CD4-positive, alpha-beta T cell treated with Interleukin-12 subunit alpha and Interleukin-12 subunit beta, for 1 hour (primary cell): ENCODE data around the gene AGPAT3.
A peak's percentile ranks its signal among the peaks of the same experiment; 100 is the strongest.

Experiments used
- DNase-seq: peaks from one replicate; pipeline ENCODE4 v3.0.0-alpha.2; 2020

AGPAT3 gene

DNA sequence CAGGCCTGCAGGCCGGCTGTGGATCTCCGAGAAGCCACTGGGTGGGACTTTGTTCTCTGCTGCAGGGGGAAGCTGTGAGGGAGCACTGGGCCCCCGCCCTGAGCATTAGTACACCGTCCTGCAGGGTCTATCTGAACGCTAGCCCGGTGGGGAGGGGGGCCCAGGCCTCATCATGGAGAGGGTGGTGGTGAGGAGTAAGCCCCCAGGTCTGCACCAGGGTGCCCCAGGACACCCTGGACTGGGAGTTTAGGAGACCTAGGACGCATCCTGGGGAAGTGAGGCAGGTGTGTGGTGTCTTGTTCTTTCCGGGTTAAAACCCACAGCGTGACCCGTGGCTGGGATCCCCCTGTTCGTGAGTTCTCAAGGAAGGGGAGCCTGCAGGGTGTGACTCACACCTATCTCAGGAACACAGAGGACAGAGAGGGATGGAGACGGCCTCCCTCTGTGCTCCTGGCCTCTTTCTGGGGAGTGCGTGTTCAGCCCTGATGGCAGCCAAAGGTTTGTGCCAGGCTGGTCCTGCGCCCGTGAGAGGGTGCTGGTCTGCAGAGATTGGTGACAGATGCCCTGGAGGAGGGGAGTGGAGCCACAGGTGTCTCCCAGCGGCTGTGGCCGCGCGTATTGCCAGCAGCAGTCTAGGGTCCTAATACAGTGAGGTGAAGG is 44.8 kb downstream of the AGPAT3 start:
- no peak for DNase-seq

GRCh38 chr21:43910460-43910859 is 45.4 kb downstream of the AGPAT3 start:
- DNase-seq = no peak

DNA sequence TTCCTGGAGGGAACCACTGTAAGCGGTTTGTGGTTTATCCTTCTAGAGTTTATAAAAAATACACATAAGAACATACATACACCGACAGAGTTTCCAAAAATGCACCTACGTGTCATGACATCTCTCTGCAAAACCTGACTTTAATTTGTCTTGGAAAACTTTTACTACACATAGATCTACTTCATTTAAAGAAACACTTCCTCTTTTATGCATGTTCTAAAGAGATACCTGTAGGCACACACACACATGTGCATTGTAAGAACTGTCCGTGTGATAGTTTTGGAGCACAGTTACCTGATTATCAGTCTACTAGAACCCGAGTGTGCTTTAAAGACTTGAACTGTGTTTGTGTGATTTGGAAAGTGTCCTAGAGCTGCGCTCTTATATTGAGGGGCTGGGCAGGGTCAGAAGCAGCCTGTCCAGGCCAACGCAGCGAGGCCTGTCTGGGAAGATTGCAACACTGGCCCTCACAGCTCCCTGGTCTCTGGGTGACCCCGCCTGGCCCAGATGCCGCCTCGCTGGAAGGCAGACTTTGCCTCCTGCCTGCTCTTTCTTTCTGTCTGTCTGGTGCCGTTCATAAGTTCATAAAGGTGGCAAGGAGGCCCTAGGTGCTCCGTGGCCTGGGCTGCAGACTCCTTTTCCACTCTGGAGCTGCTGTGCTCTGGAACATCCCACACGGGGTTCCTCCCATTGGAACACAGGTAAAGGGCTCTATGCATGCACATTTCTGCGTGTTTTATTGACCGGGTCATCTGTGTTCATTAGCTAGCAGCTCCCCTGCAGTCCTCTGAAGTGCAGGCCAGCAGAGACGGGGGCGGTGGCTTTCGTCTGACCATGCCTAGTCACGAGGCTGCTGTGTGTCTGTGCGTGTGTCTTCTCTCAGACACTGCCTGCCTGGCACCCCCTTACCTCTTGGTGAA is 46.3 kb downstream of the AGPAT3 start:
- no peak for DNase-seq

GRCh38 chr21:43911935-43912487 is 47.0 kb downstream of the AGPAT3 start:
- no peak for DNase-seq

DNA sequence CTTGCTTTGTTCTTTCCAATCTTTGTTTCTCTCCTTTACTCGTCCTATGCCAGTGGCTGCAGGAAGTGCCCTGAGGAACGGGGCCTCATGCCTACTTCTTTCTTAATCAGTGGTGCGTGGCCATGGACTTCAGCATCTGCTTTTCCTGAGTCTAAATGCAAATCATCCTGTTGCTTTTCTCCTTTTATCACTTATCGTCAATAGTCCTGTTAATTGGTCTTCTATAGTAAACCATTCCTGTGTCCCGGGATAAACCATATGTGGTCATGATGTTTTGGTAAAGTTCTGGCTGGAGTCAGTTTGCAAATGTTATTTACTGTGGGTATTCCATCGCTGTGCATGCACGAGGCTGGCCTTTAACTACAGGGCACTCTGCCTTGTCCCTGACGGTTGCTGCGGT is 47.5 kb downstream of the AGPAT3 start:
- DNase-seq = no peak

GRCh38 chr21:43912910-43913309 is 47.9 kb downstream of the AGPAT3 start:
- no peak for DNase-seq

DNA sequence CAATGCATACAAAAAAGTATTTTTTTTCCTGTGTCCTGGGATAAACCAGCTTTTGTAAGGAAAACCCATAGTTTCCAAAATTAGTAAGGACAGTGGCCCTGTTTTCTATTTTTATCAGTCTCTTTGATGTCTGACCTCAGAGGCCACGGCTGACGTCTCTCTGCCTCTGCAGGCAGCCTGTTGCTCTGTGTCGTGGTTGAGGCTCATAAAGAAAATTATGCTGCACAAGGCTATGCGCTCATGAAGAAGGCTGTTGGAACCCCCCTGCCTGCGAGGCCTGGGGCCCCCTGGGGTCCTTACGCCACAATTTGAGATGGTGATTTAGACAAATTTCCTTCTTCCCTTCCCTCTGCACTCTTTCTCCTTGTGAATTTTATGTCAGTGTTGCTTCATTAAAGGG is 48.9 kb downstream of the AGPAT3 start:
- DNase-seq = no peak

GRCh38 chr21:43916076-43916475 is 51.1 kb downstream of the AGPAT3 start:
- DNase-seq = no peak

DNA sequence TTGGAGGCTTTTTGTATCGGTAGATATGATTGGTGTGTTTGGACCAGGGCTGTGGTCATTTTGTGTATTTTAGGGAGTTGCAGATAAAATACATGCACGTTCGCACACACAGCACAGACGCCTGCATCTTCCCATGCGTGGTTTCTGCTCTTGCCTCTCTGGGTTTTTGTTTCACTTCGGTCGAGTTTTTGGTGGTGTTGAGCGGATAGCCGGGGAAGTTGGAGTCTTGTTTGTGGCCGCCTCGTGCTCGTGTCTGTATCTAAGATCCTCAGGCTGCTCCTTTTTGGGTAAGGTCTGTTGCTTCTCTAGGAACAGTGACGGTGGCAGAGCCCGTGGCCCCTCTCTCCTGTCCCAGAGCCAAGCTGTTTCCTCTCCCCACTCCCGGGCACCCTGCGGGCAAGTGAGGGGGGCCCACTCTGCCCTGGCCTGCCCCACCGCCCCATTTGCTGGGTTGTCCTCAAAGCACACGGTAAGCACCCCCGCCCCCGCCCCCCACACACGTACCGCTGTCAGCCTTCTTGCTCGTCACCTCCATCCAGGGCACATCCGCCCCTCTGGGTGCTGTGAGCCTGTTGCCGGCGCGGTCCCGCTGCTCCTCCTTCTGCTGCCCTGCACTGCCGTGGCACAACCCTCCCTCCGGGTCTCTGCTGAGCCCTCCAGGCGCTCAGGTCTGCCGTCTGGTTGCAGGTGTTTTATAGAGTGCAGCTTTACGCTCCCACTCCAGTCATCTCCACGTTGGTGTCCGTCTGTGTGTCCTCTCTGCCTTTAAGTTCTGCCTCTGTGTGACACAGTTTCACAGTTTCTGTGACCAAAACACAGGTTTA is 51.9 kb downstream of the AGPAT3 start:
- peak; percentile 67 for DNase-seq

GRCh38 chr21:43917515-43918384 is 52.7 kb downstream of the AGPAT3 start:
- peak; percentile 51 for DNase-seq

DNA sequence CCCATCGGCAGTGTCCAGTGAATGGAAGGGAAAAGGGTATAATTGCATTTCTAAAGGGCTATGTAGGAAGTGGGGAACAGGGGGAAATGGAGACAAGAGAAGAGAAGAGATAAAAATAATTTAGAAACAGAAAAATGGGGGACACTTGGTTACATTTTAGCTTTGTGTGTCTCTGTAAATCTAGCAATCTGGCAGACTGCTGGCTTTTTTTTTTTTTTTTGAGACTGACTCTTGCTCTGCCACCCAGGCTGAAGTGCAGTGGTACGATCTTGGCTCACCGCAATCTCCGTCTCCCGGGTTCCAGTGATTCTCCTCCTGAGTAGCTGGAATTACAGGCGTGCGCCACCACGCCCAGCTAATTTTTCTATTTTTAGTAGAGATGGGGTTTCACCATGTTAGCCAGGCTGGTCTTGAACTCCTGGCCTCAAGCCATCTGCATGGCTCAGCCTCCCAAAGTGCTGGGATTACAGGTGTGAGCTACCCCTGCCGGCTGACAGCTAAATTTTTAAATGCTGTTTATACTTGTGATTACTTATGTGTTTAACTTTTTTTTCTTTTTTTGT is 53.4 kb downstream of the AGPAT3 start:
- DNase-seq = no peak

- DNase-seq = no peak
Measured at GRCh38 chr21:43919283-43919682, 54.3 kb downstream of the AGPAT3 start.

GRCh38 chr21:43919871-43920801 is 55.1 kb downstream of the AGPAT3 start:
- no peak for DNase-seq

GRCh38 chr21:43921571-43921978 is 56.6 kb downstream of the AGPAT3 start:
- DNase-seq = peak; percentile 53

GRCh38 chr21:43921979-43922945 is 57.2 kb downstream of the AGPAT3 start:
- DNase-seq = peak; percentile 44

DNA sequence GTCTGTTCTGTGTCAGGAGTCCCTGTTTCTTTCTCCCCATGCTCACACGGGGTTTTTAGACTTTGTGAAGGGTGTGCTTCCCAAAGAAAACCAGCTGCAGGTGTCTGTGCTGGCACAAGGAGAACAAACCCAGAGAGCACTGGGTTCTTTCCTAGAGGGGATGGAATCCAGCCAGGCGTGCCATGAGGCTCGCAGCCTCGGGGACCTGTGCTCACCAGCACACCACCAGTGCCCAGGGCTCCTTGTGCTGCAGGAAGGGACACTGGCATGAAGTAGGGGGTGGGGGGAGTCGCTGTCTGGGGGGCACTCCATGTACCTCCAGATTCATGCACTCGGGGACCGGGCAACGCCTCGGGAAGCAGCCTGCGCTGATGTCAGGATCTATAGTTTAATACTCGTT is 57.9 kb downstream of the AGPAT3 start:
- no peak for DNase-seq

GRCh38 chr21:43923391-43923790 is 58.4 kb downstream of the AGPAT3 start:
- DNase-seq = no peak

DNA sequence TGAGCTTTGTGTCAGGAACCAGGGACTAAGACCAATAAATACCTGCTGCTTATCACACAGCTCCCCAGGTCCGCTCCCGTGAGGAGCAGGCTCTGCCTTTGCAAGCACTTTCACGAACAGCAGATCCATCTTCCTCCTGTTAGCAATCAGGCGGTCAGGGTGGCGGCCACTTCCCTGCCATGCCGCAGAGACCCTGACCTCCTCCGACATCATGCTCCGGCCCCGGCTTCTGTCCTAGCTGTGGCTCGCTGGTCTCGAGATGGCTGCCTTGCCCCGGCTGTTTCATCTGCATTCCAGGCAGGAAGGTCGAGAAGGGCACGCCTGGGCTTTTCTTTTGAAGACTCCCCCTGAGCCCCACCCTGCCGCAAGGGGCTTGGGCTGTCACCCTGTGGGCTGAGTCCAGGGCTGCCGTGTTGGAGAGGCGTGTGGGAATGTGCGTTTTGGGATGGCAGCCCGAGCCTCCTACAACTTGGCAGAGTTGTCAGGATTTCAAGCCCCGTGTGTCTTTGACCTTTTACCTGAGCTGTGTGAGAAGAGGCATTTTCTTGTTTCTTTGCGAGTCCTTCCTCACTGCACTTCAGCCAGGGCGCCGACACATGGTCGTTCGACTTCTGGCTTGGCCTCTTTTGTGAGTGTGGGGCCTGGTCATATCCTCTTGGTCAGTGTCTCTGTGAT is 59.5 kb downstream of the AGPAT3 start:
- DNase-seq = no peak

- no peak for DNase-seq
Measured at GRCh38 chr21:43925096-43925481, 60.1 kb downstream of the AGPAT3 start.
